ENCODE data around the gene CKB. TPM values are rescaled to one million over a fixed set of nuclear protein-coding genes. Genes with fewer than 3 reads are reported as not detected.

CKB gene
- total and polyA plus RNA-seq, 9 of the 15 experiments (the other 6 are each of a cell fraction or from before 2014, with no cell fraction given): 23.9 to 692 (median 132) TPM

- TF ChIP-seq ZNF830 (CRISPR knock-in tag; IDR thresholded peaks at IDR 0.05) (no peak), FOXJ2 (tag; IDR thresholded peaks at IDR 0.05) (no peak), CTCF (IDR thresholded peaks at IDR 0.05 in 2 of 3, conservative IDR thresholded peaks at IDR 0.05 in 1 of 3; ENCODE audit: insufficient read depth in 2 of 3, low read depth in 1 of 3, low read length in 3 of 3) (no peak), THRA (IDR thresholded peaks at IDR 0.05) (no peak), C11orf30 (IDR thresholded peaks at IDR 0.05; ENCODE audit: low read depth) (peak; percentile 57), ZNF146 (CRISPR knock-in tag; IDR thresholded peaks at IDR 0.05; ENCODE audit: unreplicated experiment) (no peak), HDAC2 (IDR thresholded peaks at IDR 0.05) (peak; percentile 46; the same call in 1 of the 2 replicates), DIDO1 (tag; IDR thresholded peaks at IDR 0.05; ENCODE audit: low read depth) (no peak), ZNF717 (CRISPR knock-in tag; IDR thresholded peaks at IDR 0.05) (no peak), ZBTB43 (CRISPR knock-in tag; IDR thresholded peaks at IDR 0.05) (no peak), FOXO4 (CRISPR knock-in tag; IDR thresholded peaks at IDR 0.05) (no peak), ZNF217 (CRISPR knock-in tag; IDR thresholded peaks at IDR 0.05) (no peak), L3MBTL2 (IDR thresholded peaks at IDR 0.05) (no peak), SRF (CRISPR knock-in tag; IDR thresholded peaks at IDR 0.05) (no peak), ZNF165 (CRISPR knock-in tag; IDR thresholded peaks at IDR 0.05; ENCODE audit: borderline replicate concordance) (no peak), ZNF778 (CRISPR knock-in tag; IDR thresholded peaks at IDR 0.05) (no peak), ARID2 (IDR thresholded peaks at IDR 0.05) (no peak), CHD1 (IDR thresholded peaks at IDR 0.05; ENCODE audit: low read length) (no peak), MIER1 (IDR thresholded peaks at IDR 0.05; ENCODE audit: low read depth) (no peak), DACH1 (IDR thresholded peaks at IDR 0.05; ENCODE audit: partially characterized antibody) (no peak), MYC (IDR thresholded peaks at IDR 0.05; ENCODE audit: low read depth, low read length) (peak; percentile 67), MYC (CRISPR knock-in tag; IDR thresholded peaks at IDR 0.05; ENCODE audit: borderline replicate concordance, low read depth) (no peak), TBL1XR1 (IDR thresholded peaks at IDR 0.05; ENCODE audit: low read length in 2 of 2) (no peak), TAL1 (IDR thresholded peaks at IDR 0.05) (no peak)
Measured at GRCh38 chr14:103562429-103563225, 40.0 kb upstream of the CKB start, which contains the start of the genes BAG5 and COA8 (continued).
